ENCODE results near the gene TPSG1.
"Not testable (repeated sequence)": the region's sequence is repeated elsewhere in the genome, so short reads cannot be mapped to it uniquely, and the experiment has no call there.

Gene TPSG1

DNA sequence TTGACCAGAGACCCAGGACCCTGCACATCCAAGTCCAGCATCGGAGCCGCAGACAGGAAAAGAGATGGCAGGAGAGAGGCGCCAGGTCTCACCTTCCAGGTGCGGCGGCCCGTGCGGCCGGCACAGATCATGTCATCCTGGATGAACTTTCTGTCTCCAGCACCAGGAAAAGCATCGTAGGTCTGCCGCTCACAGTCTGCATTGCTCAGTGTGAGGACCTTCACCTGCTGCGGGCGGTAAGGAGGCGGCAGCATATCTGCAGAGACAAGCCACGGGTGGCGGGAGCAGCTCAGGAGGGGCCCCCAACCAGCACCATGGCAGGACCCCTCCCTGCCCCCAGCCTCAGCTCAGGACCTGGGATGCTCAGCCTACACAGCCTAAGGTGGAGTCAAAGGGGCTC is 48.7 kb upstream of the TPSG1 start (continued):
- TF ChIP-seq, protein P1, sequence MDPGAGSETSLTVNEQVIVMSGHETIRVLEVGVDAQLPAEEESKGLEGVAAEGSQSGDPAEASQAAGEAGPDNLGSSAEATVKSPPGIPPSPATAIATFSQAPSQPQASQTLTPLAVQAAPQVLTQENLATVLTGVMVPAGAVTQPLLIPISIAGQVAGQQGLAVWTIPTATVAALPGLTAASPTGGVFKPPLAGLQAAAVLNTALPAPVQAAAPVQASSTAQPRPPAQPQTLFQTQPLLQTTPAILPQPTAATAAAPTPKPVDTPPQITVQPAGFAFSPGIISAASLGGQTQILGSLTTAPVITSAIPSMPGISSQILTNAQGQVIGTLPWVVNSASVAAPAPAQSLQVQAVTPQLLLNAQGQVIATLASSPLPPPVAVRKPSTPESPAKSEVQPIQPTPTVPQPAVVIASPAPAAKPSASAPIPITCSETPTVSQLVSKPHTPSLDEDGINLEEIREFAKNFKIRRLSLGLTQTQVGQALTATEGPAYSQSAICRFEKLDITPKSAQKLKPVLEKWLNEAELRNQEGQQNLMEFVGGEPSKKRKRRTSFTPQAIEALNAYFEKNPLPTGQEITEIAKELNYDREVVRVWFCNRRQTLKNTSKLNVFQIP (CRISPR knock-in tag; IDR thresholded peaks at IDR 0.05; ENCODE audit: borderline replicate concordance, low read depth): no peak
- TF ChIP-seq TCF4 (CRISPR knock-in tag; IDR thresholded peaks at IDR 0.05; ENCODE audit: borderline replicate concordance): no peak
- TF ChIP-seq ZNF70 (CRISPR knock-in tag; IDR thresholded peaks at IDR 0.05): no peak
- TF ChIP-seq OSR1 (CRISPR knock-in tag; IDR thresholded peaks at IDR 0.05): no peak

DNA sequence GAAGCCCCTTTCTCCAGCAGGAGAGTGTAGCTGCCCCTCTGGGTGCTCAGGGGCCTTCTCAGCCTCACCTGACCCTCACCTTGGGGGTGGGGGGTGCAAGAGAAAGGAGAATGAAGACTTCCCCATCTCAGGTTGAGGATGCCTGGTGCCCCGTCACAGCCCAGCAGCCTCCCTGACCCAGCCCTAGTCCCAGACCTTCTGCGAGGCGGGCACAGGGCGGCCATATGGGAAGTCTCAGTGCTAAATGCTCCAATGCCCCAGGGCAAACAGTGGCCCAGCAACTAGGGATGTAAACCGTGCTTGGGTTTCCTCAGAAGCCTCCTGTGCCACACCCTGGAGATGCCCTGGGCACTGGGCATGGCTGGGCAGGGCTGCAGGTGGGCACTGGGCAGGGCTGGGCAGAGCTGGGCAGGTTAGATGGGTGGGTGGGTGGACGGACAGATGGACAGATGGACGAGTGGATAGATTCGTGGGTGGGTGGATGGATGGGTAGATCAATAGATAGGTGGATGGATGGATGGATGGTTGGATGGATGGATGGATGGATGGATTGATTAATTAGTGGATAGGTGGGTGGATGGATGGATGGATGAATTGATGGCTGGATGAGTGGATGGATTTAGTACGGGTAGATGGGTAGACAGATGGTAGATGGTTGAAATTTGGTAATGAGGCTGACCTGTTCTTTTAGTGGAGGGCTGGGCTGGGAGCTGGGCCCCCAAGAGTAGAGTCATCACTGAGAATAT is 47.6 kb upstream of the TPSG1 start:
- ATAC-seq: peak; percentile 34
- no peak for TF ChIP-seq BACH2 (CRISPR knock-in tag; IDR thresholded peaks at IDR 0.05; ENCODE audit: borderline replicate concordance)
- TF ChIP-seq, protein P1 (CRISPR knock-in tag; IDR thresholded peaks at IDR 0.05; ENCODE audit: borderline replicate concordance, low read depth): no peak
- TF ChIP-seq, protein P2, sequence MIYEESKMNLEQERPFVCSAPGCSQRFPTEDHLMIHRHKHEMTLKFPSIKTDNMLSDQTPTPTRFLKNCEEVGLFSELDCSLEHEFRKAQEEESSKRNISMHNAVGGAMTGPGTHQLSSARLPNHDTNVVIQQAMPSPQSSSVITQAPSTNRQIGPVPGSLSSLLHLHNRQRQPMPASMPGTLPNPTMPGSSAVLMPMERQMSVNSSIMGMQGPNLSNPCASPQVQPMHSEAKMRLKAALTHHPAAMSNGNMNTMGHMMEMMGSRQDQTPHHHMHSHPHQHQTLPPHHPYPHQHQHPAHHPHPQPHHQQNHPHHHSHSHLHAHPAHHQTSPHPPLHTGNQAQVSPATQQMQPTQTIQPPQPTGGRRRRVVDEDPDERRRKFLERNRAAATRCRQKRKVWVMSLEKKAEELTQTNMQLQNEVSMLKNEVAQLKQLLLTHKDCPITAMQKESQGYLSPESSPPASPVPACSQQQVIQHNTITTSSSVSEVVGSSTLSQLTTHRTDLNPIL (CRISPR knock-in tag; IDR thresholded peaks at IDR 0.05; ENCODE audit: low read depth): no peak
- no peak for TF ChIP-seq ARNTL (CRISPR knock-in tag; IDR thresholded peaks at IDR 0.05; ENCODE audit: borderline replicate concordance, low read depth)
- TF ChIP-seq ZFP3 (CRISPR knock-in tag; IDR thresholded peaks at IDR 0.05): no peak
- no peak for TF ChIP-seq SNAI2 (CRISPR knock-in tag; IDR thresholded peaks at IDR 0.05)

DNA sequence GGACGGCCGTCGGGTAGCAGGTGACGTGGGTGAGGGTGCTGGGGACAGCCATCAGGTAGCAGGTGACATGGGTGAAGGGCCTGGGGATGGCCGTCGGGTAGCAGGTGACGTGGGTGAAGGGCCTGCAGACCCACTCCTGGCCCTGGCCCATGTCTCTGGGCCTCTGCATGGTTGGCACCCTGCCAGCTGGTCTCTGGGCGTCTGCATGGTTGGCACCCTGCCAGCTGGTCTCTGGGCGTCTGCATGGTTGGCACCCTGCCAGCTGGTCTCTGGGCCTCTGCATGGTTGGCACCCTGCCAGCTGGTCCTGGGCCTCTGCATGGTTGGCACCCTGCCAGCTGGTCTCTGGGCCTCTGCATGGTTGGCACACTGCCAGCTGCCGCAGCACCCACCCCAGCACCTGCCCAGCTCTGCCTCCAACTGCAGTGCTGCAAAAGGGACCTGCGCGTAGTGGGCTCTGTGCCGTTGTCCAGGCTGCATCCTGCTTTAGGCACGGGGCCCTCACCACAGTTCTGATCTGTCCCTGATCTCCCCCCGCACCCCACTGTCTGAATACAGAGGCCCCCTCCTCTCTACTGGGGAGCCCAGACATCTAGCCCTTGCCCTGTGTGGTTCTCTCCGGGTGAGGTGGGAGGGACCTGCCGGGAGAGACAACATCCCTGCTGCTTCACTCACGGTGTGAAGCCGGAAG is 46.8 kb upstream of the TPSG1 start:
- TF ChIP-seq, protein P3, sequence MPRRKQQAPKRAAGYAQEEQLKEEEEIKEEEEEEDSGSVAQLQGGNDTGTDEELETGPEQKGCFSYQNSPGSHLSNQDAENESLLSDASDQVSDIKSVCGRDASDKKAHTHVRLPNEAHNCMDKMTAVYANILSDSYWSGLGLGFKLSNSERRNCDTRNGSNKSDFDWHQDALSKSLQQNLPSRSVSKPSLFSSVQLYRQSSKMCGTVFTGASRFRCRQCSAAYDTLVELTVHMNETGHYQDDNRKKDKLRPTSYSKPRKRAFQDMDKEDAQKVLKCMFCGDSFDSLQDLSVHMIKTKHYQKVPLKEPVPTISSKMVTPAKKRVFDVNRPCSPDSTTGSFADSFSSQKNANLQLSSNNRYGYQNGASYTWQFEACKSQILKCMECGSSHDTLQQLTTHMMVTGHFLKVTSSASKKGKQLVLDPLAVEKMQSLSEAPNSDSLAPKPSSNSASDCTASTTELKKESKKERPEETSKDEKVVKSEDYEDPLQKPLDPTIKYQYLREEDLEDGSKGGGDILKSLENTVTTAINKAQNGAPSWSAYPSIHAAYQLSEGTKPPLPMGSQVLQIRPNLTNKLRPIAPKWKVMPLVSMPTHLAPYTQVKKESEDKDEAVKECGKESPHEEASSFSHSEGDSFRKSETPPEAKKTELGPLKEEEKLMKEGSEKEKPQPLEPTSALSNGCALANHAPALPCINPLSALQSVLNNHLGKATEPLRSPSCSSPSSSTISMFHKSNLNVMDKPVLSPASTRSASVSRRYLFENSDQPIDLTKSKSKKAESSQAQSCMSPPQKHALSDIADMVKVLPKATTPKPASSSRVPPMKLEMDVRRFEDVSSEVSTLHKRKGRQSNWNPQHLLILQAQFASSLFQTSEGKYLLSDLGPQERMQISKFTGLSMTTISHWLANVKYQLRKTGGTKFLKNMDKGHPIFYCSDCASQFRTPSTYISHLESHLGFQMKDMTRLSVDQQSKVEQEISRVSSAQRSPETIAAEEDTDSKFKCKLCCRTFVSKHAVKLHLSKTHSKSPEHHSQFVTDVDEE (CRISPR knock-in tag; IDR thresholded peaks at IDR 0.05): 0 out of 2 replicates have a peak, but pooled peaks have one; percentile 29
- TF ChIP-seq TCF4 (CRISPR knock-in tag; IDR thresholded peaks at IDR 0.05; ENCODE audit: borderline replicate concordance): peak; percentile 42; the same call in 1 of the 2 replicates
- peak; percentile 67 for ATAC-seq

DNA sequence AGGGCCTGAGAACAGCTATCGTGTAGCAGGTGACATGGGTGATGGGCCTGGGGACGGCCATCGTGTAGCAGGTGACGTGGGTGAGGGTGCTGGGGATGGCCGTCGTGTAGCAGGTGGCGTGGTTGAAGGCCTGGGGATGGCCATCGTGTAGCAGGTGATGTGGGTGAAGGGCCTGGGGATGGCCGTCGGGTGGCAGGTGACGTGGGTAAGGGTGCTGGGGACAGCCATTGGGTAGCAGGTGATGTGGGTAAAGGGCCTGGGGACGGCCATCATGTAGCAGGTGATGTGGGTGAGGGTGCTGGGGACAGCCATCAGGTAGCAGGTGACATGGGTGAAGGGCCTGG is 46.3 kb upstream of the TPSG1 start:
- TF ChIP-seq BACH2 (CRISPR knock-in tag; IDR thresholded peaks at IDR 0.05; ENCODE audit: borderline replicate concordance) (no peak), ZC3H10 (CRISPR knock-in tag; IDR thresholded peaks at IDR 0.05) (no peak), RARB (CRISPR knock-in tag; IDR thresholded peaks at IDR 0.05) (no peak), ZNF565 (CRISPR knock-in tag; conservative IDR thresholded peaks at IDR 0.05; ENCODE audit: low read depth) (no peak), ISL1 (CRISPR knock-in tag; IDR thresholded peaks at IDR 0.05) (no peak), ZFP30 (CRISPR knock-in tag; IDR thresholded peaks at IDR 0.05) (no peak), ARNTL (CRISPR knock-in tag; IDR thresholded peaks at IDR 0.05; ENCODE audit: borderline replicate concordance, low read depth) (no peak), ZFP3 (CRISPR knock-in tag; IDR thresholded peaks at IDR 0.05) (no peak), ZNF70 (CRISPR knock-in tag; IDR thresholded peaks at IDR 0.05) (no peak), PPARA (CRISPR knock-in tag; IDR thresholded peaks at IDR 0.05; ENCODE audit: borderline replicate concordance) (no peak), TOX (CRISPR knock-in tag; IDR thresholded peaks at IDR 0.05; ENCODE audit: borderline replicate concordance) (no peak), SNAI2 (CRISPR knock-in tag; IDR thresholded peaks at IDR 0.05) (no peak), CSDC2 (CRISPR knock-in tag; IDR thresholded peaks at IDR 0.05) (no peak), TCF4 (CRISPR knock-in tag; IDR thresholded peaks at IDR 0.05; ENCODE audit: borderline replicate concordance) (no peak)
- TF ChIP-seq, protein P2 (CRISPR knock-in tag; IDR thresholded peaks at IDR 0.05; ENCODE audit: low read depth): no peak
- TF ChIP-seq, protein P3 (CRISPR knock-in tag; IDR thresholded peaks at IDR 0.05): no peak
- no peak for ATAC-seq

DNA sequence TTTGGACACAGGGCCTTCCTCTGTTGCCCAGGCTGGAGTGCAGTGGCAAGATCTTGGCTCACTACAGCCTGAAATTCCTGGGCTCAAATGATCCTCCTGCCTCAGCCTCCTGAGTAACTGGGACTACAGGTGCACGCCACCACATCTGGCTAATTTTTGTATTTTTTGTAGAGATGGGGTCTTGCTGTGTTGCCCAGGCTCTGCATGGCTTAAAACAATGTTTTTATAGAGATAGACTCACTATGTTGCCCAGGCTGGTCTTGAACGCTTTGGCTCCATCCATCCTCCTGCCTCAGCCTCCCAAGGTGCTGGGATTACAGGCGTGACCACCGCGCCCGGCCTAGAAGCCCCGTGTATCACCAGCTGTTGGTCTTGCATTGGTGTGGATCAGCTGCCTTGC is 44.4 kb upstream of the TPSG1 start:
- not testable (repeated sequence) for ATAC-seq

All from SK-N-SH treated with all-trans-retinoic acid at 6 μM for 48 hours (cell line).